GM21737 (cell line): ENCODE data around the gene NDUFS8.

ENCODE experiments used
- ATAC-seq: cut with Tn5 transposase; IDR thresholded peaks from one replicate; pipeline ENCODE4 v1.9.1; 2021; ENCODE audit warnings: mild to moderate bottlenecking, moderate library complexity; ENCODE audit not compliant: unreplicated experiment

The NDUFS8 gene

GRCh38 chr11:68002938-68003845, 27.3 kb upstream of the NDUFS8 start:
- ATAC-seq, result peak; percentile 34

DNA sequence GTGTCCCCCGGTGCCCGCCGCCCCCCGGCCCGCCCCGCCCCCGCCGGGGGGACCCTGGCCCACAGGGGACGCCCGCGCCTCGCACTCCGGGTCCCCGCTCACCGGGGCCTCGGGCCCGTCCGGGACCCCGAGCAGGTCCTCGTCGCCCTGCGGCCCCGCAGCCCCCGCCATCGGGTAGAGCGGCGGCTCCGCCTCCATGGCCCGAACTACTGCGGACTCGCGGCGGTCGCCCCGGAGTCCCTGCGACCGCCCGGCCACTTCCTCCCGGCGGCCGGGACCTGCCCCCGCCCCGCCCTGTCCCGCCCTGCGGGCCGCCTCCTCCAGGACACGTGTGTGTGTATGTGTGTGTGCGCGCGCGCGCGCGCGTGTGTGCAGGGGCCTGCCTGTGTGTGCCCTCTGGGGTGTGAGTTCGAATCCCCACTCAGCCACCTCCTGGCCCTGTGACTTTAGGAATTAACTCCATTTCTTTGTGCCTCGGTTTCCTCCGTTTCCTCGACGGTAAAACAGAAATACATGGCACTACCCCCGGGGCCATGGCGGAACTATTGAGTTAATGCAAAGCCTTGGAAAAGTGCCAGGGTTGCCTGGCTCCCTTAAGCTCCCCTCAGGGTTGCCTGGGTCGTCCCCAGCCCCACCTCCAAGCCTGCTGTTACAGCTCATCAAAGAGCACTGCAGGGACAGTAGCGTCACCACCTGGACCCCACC, 26.5 kb upstream of the NDUFS8 start, which contains the start of gene UNC93B1:
UNC93B1 (minus strand) TSS at position 252 of the 705 bp plus-strand sequence; CDS start at position 198, 54 bp downstream.
- peak; percentile 58 for ATAC-seq

- ATAC-seq, result no peak
Measured at GRCh38 chr11:68004551-68005335, 25.7 kb upstream of the NDUFS8 start.

DNA sequence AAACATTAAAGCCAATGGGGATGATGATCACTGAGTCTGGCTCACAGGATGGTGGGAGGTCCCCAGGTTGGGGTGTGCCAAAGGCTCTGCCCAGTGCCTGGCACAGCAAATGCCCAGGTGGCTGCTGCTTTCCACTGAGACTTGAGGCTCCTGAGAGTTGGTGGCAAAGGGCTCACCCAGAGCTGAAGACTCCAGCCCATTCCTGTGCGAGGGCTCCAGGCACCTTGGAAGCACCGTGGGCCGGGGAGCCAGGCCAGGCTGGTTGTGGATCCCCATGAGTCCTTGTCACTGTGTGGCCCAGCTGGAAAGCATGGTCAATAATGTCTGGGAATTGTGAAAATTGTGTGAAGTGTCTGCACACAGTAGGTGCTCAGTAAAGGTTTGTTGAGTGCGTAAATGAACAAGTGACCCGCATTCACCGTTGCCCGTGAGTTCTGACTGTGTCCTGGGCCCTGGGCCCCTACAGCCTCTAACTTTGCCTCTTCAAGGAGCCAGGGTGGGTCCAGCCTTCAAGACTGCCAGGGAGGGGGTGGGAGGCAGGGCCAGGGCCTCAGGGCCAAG, 23.8 kb upstream of the NDUFS8 start:
- ATAC-seq, result no peak

DNA sequence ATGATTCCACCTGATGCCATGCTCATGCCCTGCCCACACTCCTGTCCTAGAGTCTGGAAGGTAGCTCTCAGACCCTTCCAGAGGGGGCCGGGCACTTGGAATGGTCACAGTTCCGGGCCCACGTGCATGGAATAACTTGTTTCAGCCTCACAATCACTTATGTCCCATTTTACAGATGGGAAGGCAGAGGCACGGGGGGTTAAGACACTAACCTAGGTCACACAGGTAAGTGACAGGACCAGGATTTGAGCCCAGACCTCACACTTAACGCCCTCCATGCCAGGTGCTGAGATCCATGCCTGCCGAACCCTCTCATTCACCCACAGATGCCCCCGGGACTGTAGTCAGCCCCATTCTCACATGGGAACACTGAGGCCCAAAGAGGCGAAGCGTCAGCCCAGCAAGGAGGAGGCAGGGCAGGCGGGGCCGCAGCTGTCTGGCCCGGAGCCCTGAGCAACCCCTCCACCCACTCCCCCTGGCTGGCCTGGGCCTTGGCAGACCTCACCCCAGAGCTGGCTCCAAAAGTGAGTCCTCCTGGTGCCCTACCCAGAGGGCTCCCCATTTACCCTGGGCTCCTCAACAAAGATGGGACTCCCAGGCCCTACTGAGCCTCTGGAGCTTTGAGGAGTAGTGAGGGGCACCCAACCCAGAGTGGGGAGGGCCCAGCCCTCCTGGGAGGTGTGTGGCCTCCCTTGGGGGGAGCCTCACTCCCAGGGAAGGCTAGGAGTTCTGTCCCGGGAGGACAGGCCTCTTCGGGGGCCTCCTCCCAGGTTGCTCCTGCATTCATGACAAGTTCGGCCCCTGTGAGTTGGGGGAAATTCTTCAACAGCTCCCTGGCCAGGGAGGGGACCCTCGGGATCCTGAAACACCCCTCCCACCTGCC, 22.7 kb upstream of the NDUFS8 start:
- no peak for ATAC-seq

- ATAC-seq, result no peak
Measured at GRCh38 chr11:68008381-68009337, 21.8 kb upstream of the NDUFS8 start.

- no peak for ATAC-seq
Measured at GRCh38 chr11:68009391-68010089, 20.9 kb upstream of the NDUFS8 start.

DNA sequence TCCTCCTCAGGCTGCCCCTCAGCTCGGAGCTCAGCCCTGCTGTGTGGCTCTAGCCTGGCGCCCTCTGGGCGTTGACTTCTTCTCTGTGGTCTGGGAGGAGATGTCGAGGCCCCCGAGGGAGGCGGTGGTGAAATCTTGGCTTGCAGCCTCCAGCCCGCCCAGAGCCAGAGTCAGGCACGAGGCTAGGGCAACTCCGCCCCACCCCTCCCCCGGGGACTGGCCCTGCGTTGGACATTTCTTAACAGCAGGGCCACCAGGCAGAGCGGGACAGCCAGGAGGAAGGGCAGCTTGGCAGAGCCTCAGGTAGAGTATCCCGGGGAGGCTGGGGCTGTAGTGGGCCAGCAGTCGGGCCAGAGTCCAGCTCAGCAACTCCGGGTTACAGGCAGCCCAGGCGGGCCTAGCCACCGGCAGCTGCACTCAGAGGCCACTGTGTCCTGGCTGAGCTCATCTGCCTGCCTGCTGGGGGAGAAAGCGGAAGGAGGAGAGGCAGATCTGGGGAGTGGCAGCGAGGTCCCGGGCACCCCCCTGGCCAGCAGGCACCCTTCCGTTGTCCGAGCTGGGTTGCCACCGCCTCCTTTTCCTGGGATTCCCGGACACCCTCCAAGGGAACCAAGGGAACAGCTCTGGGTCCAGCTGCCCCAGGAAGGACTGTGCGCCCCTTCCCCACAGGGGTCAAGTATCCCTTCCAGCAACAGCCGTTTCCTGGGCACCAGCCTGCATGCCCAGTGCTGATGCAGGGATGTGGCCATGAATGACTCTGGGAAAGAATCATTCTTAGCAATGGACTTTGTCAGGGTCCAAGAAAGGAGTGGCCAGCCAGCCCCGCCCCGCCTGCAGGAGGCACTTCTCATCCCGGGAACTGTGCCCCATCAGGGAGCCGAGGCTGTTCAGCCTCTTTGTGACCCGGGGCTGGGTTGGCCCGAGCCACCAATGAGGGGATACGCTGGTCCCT, 20.1 kb upstream of the NDUFS8 start, which contains the start of gene ALDH3B1:
ALDH3B1 (plus strand) TSS at position 238 of the 952 bp plus-strand sequence. CDS start 4,971 bp downstream, outside the sequence.
- no peak for ATAC-seq

DNA sequence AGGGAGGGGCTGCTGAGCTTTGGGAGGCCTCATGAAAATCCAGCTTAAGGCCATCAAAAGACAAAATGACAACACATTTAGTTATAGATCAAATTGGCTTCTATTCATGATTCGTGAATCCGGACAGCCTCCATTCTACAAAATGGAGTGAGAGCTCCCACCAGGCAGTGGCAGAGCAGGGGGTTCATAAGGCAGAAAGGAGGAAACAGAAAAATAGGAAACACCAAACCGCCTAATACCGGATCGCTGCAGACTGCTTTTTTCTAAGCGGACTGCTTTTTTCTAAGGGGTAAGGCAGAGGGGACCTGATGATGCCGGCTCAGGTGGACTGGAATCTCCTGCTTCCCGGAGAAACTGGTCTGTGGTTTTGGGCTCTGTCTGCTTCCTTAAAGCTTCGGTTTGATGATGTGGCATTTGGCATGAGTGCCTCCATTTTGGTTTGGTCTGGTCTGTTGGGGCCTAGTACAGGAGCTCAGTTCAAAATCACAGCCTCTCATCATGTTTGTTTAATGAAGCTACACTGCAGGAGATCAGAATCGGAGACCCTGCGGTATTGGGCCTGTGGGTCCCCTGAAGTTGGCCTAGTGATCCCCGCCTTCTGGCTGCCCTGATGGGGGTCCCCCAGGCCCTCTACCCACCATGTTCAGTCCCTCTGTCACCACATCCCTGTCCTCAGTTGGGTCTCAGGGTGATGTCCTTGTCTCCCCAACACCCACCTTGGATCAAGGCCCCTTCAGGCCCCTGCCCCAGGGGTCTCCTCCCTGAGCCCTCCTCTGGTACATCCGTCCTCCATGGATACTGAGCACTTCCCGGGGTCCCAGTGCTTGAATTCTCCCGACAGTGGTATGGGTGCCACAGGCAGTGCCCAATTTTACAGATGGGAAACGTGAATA, 19.2 kb upstream of the NDUFS8 start:
- no peak for ATAC-seq

GRCh38 chr11:68012044-68012842, 18.2 kb upstream of the NDUFS8 start:
- ATAC-seq, result no peak

- ATAC-seq, result no peak
Measured at GRCh38 chr11:68012843-68013610, 17.5 kb upstream of the NDUFS8 start.

DNA sequence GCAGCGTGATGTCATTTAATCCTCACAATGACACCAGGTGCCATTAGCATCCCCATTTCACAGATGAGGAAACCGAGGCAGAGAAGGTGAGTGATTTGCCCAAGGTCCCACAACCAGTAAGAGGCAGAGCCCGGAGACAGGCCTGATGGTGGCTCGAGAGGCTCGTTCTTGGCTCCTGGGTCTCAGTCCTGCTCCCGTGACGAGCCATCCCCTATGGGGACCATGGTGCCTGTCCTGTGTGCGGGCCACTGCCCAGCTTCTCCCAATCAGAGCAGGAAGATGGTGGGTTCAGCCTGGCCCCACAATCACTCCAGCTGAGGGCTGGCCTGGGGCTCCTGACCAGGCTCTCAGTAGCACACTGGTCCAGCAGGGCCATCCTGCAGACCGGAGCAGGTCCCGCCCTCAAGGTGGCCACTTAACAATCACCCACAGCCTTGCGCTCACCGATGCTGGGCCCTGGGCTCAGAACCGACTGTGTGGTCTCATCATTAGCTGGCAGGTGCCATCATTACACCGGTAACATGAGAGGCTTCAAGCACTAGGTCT, 16.8 kb upstream of the NDUFS8 start:
- no peak for ATAC-seq

- no peak for ATAC-seq
Measured at GRCh38 chr11:68014157-68014946, 16.1 kb upstream of the NDUFS8 start.
